PC-9 (cell line): ENCODE measurements around the gene CC2D1B. TPM values are rescaled to one million over a fixed set of nuclear protein-coding genes. Genes with fewer than 3 reads are reported as not detected.

ENCODE experiments used
- BruUV-seq: library from RNA; stranded (reverse); fragments of 400-500 nt; replicated peaks from 2 replicates; lab custom pipeline; 2021; lab: Mats Ljungman, UMichigan
- CTCF ChIA-PET: fragments of 300-600 bp; sonication (Branson Sonifier 250); formaldehyde crosslinking; loops from one replicate; lab custom pipeline; 2022; ENCODE audit warnings: antibody characterized with exemption; lab: Charles Lee
- POLR2A ChIA-PET: fragments of 300-600 bp; sonication (Branson Sonifier 250); formaldehyde crosslinking; loops from one replicate; lab custom pipeline; 2022; ENCODE audit warnings: antibody characterized with exemption; ENCODE audit not compliant: unreplicated experiment; lab: Charles Lee
- DNase-seq, 2 experiments: peaks; one replicate each; pipeline versions ENCODE4 v3.0.0 to v3.0.0-alpha.2; 2015 to 2022; ENCODE audit warnings: mixed read lengths in 1 of 2
- H2AFZ ChIP-seq: fragments of 200-600 bp; sonication (generic); 2 replicates; pipeline ENCODE4 v1.8.1; 2017; ENCODE audit warnings: antibody characterized with exemption
- H3F3A ChIP-seq: fragments of 200-600 bp; sonication (generic); 2 replicates; pipeline ENCODE4 v1.8.1; 2017; ENCODE audit warnings: antibody characterized with exemption, mild to moderate bottlenecking, low read depth; ENCODE audit not compliant: insufficient read depth
- H3K27ac ChIP-seq: fragments of 200-600 bp; sonication (generic); 2 replicates; pipeline ENCODE4 v1.6.1; 2016; ENCODE audit warnings: mixed run types
- H3K27me3 ChIP-seq: fragments of 200-600 bp; sonication (generic); 2 replicates; pipeline ENCODE4 v1.6.1; 2016; ENCODE audit warnings: low read depth, mixed run types; ENCODE audit not compliant: insufficient read depth
- H3K36me3 ChIP-seq: fragments of 200-600 bp; sonication (generic); 2 replicates; pipeline ENCODE4 v1.6.1; 2016; ENCODE audit warnings: low read depth, mixed run types
- H3K4me1 ChIP-seq: fragments of 200-600 bp; sonication (generic); replicated peaks from 2 replicates; pipeline ENCODE4 v1.6.1; 2016; ENCODE audit warnings: mixed run types; ENCODE audit not compliant: insufficient read depth
- H3K4me2 ChIP-seq: fragments of 200-600 bp; sonication (generic); 2 replicates; pipeline ENCODE4 v1.6.1; 2017; ENCODE audit warnings: mixed run types
- H3K4me3 ChIP-seq: fragments of 200-600 bp; sonication (generic); 2 replicates; pipeline ENCODE4 v1.6.1; 2016; ENCODE audit warnings: mixed run types
- H3K79me2 ChIP-seq: fragments of 200-600 bp; sonication (generic); 2 replicates; pipeline ENCODE4 v1.6.1; 2017; ENCODE audit warnings: low read depth, mixed run types
- H3K9me2 ChIP-seq: fragments of 200-600 bp; sonication (generic); 2 replicates; pipeline ENCODE4 v1.8.1; 2017; ENCODE audit warnings: mild to moderate bottlenecking; ENCODE audit not compliant: insufficient read depth
- H3K9me3 ChIP-seq: fragments of 200-600 bp; sonication (generic); 2 replicates; pipeline ENCODE4 v1.8.1; 2016; ENCODE audit warnings: low read depth; ENCODE audit not compliant: insufficient read depth
- H4K20me1 ChIP-seq: fragments of 200-600 bp; sonication (generic); 2 replicates; pipeline ENCODE4 v1.8.1; 2017; ENCODE audit not compliant: insufficient read depth
- EZH2 ChIP-seq: fragments of 200-600 bp; sonication (generic); IDR thresholded peaks from 2 replicates; pipeline ENCODE4 v1.8.0; 2017; ENCODE audit warnings: antibody characterized with exemption, low read depth
- intact Hi-C: fragments of 100-400 bp; cut with micrococcal nuclease; formaldehyde crosslinking; loops from one replicate; pipeline ENCODE4 v1.10.0; 2022; ENCODE audit not compliant: unreplicated experiment
- total RNA-seq: library from RNA; stranded (reverse); gene quantifications from 2 replicates; pipeline ENCODE4 v1.2.3, GENCODE V29; 2021
- TF ChIP-seq, protein P1 (sequence below): fragments of 200-600 bp; sonication (generic); conservative IDR thresholded peaks from 2 replicates; pipeline ENCODE4 v1.6.1; 2017; ENCODE audit warnings: mixed run types, antibody characterized with exemption, mild to moderate bottlenecking, moderate library complexity

Gene CC2D1B
- total RNA-seq, 1 experiment from 2014 or later, result 33.4 TPM

DNA sequence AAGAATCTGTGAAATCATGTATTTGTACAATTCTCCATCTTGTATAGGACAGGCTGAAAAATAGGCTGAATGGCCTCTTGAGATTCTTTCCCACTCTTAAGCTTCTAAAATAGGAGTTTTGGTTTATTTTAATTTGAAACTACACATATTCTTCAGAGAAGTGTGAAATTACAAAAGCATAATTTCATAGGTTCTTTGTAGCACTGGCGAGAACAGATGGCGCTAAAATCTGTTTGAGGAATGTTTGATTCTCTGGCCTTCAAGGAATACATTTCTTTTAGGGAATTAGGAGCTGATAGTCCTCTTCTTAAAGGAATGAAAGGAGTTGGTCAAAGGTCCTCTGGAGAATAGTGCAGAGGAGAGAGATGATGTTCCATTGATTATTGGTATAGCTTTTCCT, 44.9 kb downstream of the CC2D1B start:
- no peaks in the 10 kb centered on the region for H3K27me3 ChIP-seq
- intact Hi-C loops, result no loop called here
- no peaks in the 10 kb centered on the region for H3F3A ChIP-seq
- H3K9me2 ChIP-seq, result no peaks in the 10 kb centered on the region
- no peaks in the 10 kb centered on the region for H4K20me1 ChIP-seq
- H3K4me1 ChIP-seq, result no peaks in the 10 kb centered on the region
- no peaks in the 10 kb centered on the region for H3K36me3 ChIP-seq
- H3K4me2 ChIP-seq, result no peak overlapping the region
- no peak overlapping the region for H3K27ac ChIP-seq
- CTCF ChIA-PET, result no interaction called here
- H3K9me3 ChIP-seq, result no peaks in the 10 kb centered on the region
- TF ChIP-seq, protein P1, sequence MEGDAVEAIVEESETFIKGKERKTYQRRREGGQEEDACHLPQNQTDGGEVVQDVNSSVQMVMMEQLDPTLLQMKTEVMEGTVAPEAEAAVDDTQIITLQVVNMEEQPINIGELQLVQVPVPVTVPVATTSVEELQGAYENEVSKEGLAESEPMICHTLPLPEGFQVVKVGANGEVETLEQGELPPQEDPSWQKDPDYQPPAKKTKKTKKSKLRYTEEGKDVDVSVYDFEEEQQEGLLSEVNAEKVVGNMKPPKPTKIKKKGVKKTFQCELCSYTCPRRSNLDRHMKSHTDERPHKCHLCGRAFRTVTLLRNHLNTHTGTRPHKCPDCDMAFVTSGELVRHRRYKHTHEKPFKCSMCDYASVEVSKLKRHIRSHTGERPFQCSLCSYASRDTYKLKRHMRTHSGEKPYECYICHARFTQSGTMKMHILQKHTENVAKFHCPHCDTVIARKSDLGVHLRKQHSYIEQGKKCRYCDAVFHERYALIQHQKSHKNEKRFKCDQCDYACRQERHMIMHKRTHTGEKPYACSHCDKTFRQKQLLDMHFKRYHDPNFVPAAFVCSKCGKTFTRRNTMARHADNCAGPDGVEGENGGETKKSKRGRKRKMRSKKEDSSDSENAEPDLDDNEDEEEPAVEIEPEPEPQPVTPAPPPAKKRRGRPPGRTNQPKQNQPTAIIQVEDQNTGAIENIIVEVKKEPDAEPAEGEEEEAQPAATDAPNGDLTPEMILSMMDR, result no peak
- TF ChIP-seq EZH2, result no peak
- no peaks in the 10 kb centered on the region for H3K79me2 ChIP-seq
- H2AFZ ChIP-seq, result no peak overlapping the region
- POLR2A ChIA-PET, result no interaction called here
- no TSS peak for BruUV-seq
- DNase-seq, result no peak
- no peak overlapping the region for H3K4me3 ChIP-seq

DNA sequence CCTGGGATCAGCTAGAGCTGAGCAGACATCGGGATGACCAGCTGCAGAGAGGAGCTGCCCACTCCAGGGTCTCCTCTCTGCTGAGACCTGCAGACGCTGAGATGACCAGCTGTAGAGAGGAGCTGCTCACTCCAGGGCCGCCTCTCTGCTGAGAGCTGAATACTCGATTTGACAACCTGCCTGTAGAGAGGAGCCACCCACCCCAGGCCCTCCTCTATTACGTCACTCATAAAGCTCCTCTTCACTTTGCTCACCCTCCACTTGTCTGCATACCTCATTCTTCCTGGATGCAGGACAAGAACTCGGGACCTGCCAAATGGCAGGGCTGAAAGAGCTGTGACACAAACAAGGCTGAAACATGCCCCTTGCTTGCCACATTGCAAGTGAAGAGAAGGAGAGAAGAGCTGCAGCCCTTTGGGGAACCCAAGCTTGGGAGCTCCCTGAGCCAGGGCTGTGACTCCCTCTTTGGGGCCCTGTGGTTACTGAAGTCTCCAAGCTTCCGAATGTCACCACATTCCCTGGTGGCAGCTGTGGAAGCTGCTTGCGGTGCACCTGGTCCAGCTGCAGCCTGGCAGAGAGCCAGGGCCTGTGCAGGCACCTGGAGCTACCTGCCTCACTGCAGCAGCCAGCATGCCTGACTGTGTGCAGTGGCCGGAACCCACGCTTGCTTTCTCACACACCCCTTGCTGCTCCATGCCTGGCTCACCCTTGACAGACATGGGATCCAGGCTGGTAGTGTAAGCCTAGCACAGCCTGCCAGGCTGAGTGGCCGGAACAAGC, 59.6 kb downstream of the CC2D1B start:
- Histone ChIP-seq H3K4me2 (no peak overlapping the region), H4K20me1 (no peaks in the 10 kb centered on the region), H3K79me2 (no peaks in the 10 kb centered on the region), H3K27me3 (no peaks in the 10 kb centered on the region), H3K27ac (no peak overlapping the region), H3K4me3 (no peak overlapping the region), H3K9me3 (no peaks in the 10 kb centered on the region), H2AFZ (no peak overlapping the region), H3F3A (no peaks in the 10 kb centered on the region), H3K36me3 (no peaks in the 10 kb centered on the region), H3K9me2 (no peaks in the 10 kb centered on the region), H3K4me1 (no peaks in the 10 kb centered on the region)
- intact Hi-C loops, result no loop called here
- TF ChIP-seq, protein P1, result no peak
- no peak for TF ChIP-seq EZH2
- CTCF ChIA-PET, result no interaction called here
- no peak for DNase-seq
- POLR2A ChIA-PET, result no interaction called here
- BruUV-seq, result no TSS peak

DNA sequence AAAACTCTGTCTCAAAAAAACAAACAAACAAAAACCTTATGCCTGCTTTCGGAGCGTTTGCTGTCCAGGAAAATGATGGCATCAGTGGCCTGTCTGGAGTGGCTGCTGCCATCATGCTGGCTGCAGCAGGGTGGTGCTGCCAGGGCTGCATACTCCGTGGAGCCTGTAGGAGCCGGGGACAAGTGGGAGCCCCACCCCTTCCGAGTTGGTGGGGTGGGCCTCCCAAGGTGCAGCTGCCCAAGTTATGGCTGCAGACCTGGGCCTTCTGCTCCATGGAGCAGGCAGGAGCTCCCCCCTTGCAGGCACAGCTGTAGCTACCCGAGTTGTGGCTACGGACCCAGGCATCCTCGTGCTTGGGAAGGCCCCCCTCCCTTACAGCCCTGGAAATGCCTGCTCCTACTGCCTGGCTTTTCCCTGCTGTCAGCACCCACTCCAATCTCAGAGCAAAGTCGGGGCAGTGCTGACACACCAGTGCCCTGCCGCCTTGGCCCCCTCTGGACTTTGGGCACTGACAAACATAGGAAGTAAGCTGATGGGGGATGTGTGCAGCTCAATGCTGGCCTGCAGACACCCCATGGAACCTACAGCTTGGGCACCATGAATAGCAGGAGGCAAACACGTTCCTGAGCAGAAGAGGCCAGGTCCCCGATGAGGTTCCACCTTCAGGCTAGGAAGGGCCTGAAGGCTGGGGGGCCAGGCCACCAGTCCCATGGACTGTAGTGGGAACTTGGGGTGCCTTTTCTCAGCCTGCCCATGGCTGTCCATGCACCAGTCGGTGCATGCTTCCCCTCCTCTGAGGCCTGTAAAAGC, 60.4 kb downstream of the CC2D1B start:
- CTCF ChIA-PET, result no interaction called here
- H3K4me1 ChIP-seq, result no peaks in the 10 kb centered on the region
- intact Hi-C loops, result no loop called here

More for the DNA sequence above, 60.4 kb downstream of the CC2D1B start:
- no TSS peak for BruUV-seq
- no peak overlapping the region for H3K27ac ChIP-seq
- POLR2A ChIA-PET, result no interaction called here
- no peak overlapping the region for H3K4me3 ChIP-seq
- H3K79me2 ChIP-seq, result no peaks in the 10 kb centered on the region
- TF ChIP-seq, protein P1, result no peak
- TF ChIP-seq EZH2, result no peak
- H3K36me3 ChIP-seq, result no peaks in the 10 kb centered on the region
- H4K20me1 ChIP-seq, result no peaks in the 10 kb centered on the region
- H2AFZ ChIP-seq, result no peak overlapping the region
- no peaks in the 10 kb centered on the region for H3F3A ChIP-seq
- DNase-seq, result no peak
- H3K9me2 ChIP-seq, result no peaks in the 10 kb centered on the region
- no peak overlapping the region for H3K4me2 ChIP-seq
- no peaks in the 10 kb centered on the region for H3K9me3 ChIP-seq
- H3K27me3 ChIP-seq, result no peaks in the 10 kb centered on the region

Other genes with a start within 250 kb of the CC2D1B start
- 20.0 and 20.7 TPM in 2 replicates for gene ZFYVE9, start 224.1 kb downstream of the CC2D1B start, total RNA-seq
- gene ORC1, start 38.2 kb upstream of the CC2D1B start, total RNA-seq, result 17.6 and 21.2 TPM in 2 replicates
- 57.2 and 59.2 TPM in 2 replicates for gene PRPF38A, start 38.4 kb upstream of the CC2D1B start, total RNA-seq
- gene TUT4, start 186.9 kb upstream of the CC2D1B start, total RNA-seq, result 76.8 and 78.3 TPM in 2 replicates
- gene GPX7, start 236.2 kb upstream of the CC2D1B start, total RNA-seq, result 0.43 TPM in 1 of 2 replicates, not detected in the other